ENCODE measurements around the gene HDAC9.

The HDAC9 gene

DNA sequence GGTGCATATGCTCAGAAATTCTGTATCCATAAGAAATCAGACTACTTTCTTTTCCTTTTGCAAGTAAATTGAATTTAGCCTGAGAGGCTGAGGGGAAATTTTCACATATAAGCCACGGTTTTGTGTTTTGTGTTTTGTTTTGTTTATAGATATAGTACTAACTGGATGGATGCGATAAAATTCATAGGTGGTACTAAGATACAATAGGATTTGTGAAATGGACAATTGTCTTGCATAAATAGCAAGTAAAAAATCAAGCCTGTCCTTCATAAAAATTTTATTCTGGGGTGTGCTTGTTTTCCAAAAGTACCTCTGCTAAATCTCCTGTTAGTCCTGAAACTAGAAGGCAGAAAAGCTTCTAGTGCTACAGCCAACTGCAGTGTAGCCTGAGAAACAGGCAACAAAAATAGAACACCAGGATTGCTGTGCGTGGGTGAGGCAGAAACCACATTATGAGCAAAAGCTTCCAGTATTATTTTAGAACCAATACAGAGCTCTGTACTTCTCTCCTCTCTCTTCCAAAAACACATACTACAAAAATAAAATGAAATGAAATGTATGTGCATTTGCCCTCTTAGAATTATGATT, 634 bp upstream of the HDAC9 start:
- peak; percentile 13 for DNase-seq (ENCODE audit: low spot score)

DNA sequence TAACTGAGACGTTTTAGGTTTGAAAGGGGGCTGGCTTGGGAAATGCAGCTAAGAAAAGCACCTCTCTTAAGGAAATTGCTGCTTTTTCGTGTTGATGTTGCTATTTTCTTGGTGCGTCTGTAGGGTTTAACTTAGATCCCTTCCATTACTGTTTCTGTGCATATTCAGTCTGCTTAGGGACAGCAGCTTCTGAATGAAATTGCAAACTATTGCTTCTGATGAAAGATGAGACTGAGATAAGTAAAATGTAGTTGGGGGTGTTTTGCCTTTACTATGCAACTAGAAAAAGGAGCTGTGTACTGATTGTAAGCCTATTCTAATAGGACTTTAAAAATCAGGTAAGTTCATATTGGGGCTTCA, 772 bp downstream of the HDAC9 start:
- DNase-seq (ENCODE audit: low spot score): no peak

DNA sequence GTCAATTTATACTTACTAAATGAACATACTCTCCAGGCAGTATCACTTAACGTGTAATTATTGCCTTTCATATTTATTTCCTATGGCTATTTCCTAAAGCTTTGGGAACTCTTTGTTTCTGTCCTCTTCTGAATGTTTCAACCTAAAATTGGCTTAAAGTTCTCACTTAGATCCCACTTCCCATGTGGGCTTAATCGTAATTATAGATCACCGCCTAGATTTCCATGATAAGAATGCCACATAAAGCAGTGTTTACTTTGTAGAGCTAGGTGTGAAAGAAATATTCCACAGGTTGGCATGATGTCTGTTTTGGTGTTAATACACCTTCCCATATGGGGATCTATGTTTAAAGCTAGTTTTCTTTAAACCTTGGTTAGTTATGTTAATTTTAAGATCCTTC, 1.5 kb downstream of the HDAC9 start:
- DNase-seq (ENCODE audit: low spot score): no peak

DNA sequence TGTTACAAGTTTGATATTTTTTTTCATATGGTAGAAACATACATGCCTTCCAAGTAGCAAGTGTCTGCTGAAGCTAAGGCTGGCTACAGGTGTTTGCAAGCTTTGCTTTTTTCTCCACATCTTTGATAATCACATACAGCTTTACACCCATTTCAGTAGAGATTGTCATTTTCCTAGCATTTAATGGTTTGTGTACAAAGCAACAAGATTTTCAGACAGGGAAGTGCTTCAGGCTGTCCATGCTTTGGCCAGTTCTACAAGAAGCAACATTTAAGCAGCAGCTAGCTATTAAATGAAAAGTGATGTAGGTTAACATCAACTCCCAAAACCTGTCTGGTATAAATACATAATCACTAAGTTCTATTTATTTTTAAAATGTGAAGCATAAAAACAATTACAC, 2.3 kb downstream of the HDAC9 start:
- DNase-seq (ENCODE audit: low spot score): no peak

DNA sequence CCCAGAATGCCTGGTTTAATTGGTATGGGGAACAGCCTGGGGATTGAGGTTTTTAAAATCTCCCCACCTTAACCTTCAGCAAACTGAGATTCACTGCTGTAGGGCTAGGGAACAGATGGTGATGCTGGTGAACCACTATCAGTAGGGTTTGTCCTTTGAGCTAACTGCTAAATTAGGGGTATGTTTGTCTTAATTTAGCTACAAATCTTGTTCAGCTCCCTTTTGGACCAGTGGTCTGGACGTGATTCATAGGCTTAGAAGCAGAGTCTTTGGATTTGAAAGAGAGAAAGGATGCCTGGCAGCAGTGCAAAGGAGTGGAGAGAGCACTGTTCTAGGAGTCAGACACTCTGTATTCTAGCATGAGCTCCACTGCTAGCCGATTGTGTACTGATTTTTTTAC, 2.8 kb downstream of the HDAC9 start:
- no peak for DNase-seq (ENCODE audit: low spot score)

DNA sequence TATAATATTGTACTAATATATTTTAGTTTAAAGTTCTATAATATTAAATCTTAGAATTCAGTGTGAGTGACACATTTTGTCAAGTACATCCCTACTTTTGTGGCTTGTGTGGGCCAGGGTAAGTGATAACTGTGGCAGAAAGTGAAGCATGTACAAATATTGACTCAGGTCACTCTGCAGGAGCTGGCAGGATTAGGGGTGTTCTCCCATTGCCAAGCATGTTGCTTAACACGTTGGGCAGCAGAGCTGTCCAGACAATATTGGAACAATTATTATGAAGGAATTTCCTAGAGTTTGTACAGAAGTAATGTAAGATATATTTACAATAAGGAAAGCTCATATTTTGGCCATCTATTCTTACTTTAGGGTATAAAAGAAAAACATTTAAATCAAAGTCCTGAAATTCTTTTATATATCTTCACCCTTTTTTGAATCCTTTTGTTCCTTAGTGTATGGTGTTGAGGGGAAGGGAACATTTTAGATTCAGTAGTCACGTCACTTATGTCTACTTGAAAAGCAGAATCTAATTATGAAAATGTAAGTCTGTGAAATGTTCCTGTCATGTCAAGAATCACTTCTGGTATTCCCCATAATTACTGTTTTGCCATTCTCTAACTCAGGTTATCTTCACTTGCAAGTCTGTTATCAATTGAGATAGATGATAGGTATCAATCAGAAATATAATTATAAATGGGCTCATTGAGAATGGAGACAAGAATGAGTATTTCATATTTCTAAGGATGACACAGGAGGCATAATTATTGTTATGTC, 4.0 kb downstream of the HDAC9 start:
- no peak for DNase-seq (ENCODE audit: low spot score)

DNA sequence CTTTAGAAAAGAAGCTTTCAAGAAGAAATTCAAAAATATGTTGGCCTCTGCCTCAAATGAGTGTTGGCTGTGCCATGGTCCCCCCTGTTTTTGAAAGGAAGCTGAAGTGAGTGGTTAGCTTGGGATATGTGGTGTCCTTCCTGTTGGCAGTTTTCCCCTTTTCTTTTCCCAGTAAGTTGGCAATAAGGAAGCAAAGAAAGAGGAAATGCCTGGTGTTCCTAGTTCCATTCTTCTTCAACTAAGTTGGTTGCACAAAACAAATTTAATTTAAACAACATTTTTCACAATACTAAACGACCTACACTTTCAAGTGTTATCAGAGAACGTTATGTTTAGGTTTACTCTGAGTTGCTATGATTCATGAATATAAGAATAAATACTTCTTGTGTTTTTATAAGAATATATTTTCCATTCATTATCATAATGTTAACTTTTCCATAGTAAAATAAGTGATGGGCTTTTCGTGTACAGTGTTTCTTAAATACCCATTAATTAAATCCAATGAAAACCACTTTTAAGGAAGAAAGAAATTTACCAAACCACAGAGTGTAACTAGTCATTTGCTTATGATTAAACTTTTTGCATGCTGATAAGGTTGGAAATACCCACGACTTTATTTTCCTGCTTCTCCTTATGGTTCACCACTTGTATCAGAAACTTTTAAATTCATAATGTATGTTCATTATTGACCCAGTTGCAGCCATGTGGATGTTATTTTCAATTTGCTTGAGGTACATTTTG, 7.7 kb downstream of the HDAC9 start:
- DNase-seq (ENCODE audit: low spot score): no peak

DNA sequence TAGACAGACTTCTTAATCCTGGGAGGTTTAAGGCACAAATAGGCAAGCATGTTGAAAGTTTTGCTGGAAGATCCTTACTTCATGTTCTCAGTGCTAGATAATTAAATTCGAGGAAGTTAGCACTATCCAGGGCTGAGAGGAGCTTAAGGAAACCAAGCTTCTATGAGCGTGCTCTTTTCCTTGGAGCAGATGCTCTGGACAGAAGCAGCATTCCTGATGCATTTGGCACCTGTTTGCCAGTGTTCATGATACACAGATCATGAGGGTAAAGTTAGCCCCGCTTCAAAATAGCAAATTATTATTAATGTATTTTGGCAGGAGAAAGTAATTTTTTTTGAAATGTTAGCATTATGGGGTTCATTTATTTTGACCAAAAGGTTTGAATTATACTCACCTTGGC, 9.4 kb downstream of the HDAC9 start:
- no peak for DNase-seq (ENCODE audit: low spot score)

DNA sequence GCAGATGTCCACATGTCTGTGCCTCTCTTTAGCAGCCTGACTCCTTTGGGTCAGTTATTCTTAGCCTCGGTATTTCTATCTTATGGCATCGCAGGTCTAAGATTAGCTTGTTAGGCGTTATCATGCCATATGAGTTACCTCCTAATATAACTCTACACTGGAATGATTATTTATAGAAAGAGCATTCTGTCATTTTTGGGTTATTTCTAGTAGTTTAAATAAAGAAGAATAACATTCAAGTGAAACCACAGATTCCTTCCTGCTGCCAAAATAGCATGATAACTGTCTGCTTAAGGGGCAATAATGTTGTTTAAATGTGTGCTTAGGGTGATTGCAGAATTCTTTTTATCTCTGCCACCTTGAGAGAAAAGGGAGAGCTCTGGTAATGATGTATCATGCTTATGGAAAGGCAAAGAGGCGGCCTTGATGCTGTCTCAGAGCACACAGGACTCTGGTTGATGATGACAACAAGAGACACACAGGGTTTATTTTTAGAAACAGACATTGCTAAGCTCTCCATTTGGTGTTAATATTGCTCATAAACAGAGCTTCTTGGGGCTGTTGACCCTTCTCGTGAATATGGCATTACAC, 10.4 kb downstream of the HDAC9 start:
- no peak for DNase-seq (ENCODE audit: low spot score)

DNA sequence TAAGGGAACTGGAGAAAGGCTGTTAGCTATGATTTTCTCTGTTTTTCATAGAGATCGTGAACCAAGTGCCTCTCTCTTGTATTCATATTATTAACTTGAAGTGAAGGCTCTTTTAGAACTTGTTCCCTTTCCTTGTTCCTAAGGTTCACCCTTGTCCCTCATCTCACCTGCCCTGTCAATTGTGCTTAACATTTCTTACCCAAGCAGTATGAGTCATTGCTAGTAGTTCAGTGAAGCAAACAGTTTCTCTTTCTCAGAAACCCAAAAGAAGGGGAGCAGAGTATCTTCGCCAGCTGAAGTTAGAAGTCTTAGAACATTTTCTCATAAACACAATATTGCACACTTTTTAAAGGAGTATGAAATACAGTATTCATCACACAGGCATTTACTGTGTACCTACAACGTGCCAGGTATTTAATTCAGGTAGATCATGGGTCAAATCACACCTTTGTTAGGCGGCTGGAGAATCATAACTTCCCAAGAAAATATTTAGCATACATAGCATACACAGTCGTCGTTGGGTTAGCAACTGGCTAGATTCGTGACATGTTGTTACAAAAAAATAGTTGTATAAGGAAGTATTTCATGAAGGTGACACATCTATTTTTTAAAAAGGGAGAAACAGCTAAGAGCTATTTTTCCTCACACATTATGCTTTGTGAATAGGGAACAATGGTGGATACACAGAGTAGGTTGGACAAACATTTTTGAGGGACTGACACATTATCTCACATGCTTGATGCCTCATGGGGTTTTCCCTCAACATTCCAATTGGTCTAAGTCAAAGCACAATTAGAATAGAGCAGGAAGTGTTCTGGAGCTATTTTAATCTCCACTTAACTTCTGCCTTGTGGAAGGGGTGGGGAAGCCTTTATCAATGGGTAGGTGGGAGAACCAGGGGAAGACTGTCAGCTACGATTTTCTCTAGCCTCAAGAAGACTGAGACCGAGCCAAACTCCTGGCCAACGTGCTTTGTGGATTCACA, 13.2 kb downstream of the HDAC9 start:
- peak; percentile 88 for DNase-seq (ENCODE audit: low spot score)

DNA sequence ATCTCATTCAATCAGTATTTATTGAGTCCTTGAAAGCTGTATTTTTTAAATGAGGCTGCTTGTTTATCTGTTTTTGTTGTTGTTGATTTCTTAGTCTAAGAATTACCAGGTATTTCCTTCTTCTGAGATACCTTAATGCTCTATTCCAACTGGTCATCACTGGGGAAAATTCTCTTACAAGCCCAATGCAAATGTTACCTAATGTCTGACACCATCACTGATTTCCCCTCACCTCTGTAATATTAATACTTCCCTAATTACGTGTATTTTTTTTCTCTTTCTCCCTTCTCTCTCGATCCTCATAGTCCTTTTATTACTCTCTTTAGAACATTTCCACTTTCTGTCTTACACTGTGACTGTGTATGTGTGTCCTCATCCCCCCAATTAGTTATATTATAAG, 13.9 kb downstream of the HDAC9 start:
- no peak for DNase-seq (ENCODE audit: low spot score)

DNA sequence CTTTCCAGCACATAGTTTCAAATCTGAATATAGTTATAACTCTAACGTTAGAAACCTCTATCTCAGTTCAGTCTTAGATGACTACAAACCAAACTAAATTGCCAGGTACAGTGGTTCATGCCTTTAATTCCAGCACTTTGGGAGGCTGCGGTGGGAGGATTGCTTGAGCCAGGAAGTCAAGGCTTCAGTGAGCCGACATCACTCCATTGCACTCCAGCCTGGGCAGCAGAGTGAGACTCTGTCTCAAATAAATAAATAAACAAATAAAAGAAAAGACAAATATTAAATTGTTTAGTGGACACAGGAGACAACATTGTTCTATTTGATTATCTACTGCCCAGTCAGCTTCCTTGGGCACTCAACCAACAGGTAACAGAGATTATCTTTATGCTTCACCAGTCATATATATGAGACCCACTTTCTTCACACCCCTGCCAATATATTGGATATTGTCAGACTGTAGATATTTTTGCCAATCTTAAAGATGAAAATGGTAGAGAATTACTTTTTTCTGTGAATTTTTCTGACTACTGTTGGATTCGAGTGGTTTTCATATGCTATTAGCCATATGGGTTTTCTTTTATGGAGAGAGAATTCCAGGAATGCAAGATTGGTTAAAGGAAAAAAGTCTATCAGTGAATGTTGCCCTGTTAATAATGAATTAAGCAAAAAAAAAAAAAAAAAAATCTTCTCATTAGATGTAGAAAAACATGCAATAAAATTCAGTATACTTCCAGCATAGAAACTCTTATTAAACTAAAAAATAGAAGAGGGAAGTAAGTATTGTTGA, 16.0 kb downstream of the HDAC9 start:
- DNase-seq (ENCODE audit: low spot score): no peak

DNA sequence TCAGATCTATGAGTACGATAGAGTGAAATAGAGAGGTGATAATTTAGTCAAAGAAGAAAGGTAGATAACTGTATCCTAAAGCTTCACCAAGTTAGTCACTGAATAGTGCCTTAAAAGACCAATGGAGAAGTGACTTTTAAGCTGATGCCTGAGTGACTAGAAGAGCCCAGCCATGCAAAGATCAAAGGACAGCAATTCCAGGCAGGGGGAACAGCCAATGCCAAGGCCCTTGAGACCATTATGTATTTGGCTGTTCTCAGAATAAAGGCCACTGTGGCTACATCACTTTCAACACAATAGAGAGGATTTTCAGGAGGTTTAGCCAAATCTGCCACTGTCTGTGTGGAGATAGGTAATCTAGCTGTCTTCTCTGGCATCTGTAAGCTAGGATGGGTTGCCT, 17.8 kb downstream of the HDAC9 start:
- no peak for DNase-seq (ENCODE audit: low spot score)

DNA sequence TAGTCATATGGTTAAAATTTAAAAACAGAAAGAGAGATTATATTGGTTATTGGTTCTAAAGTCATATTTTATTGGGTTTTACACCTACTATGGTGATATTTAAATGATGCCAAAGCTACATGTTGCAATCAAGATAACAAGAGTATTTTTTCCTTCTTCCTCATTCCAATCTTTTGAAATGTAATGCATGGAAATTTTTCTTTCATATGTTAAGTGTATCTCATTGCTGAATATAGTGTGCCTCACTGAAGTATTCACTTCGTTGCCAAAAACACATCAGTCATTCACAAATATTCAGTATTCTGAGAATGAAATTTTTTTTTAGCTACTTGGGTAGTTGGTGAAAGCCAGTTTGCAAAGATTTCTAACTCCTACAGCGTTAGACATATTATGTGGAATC, 19.5 kb downstream of the HDAC9 start:
- no peak for DNase-seq (ENCODE audit: low spot score)

DNA sequence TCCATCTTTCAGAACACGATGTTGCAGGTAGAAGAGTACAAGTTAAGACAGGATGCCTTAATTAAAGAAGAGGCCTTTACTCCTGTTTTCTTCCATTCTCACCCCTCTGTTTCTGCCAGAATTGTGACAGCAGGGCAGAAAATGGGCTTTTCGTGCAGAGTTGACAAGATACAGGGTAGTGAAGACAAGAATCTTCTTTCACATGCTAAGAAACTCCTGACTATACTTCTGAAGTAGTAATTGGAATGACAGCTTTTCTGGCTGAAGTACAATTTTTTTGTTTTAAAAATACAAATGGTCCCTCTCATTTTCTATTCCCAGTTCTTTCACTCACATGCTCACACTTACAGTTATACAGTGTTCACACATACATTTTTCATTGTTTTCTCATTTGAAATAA, 22.1 kb downstream of the HDAC9 start:
- DNase-seq (ENCODE audit: low spot score): no peak

DNA sequence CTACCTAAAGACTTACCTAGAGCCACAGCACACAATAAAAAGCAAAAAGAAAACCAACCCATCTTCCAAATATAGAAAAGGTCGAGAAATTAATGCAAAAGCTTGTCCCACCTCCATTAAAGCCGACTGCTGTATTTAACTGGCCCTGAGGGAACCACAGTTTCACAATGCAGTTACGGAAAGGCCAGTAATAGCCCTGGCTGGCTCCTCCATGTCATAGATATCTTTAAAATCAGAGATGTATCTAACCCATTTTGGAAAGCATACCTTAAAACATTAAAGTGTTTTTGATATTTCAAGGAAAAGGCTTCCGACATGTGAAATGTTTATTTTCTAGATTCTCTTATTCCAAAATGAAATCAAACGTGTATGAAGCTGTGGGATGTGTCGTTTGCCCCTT, 23.0 kb downstream of the HDAC9 start:
- DNase-seq (ENCODE audit: low spot score): no peak

DNA sequence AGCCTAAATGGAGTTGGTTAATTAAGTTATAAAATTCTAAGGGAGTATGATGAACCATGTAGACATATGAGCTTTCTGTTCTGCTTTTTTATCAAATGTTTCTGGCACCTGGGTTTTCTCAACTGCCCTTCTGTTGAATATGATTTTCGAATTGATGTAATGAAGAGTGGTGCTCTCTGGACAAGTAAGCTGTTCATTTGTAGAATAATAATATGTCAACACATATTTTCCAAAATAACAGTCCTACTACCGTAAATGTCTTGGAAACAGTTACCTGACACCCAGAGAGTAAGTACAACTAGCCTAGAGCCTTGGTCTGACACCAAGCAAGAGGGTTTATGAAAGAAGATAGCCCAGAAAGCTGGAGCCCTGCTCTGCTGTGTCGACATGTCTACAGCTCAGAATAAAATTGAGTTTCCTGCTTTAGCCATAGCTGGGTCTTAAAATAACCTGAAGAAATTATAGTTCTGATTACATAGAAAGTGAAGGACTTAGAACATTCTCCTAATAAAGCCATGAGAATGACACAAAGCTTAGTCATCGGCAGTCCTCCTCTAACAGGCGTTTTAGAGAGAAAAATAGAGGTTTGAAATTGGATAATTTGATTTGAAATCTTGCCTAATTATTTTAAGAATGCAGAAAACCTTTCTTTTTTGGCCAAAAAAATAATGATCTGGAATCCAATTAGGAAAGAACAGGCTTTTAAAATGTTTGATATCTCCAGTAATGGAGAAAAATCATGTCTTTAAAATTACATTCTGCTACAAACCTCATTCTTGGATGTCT, 25.1 kb downstream of the HDAC9 start:
- DNase-seq (ENCODE audit: low spot score): no peak

DNA sequence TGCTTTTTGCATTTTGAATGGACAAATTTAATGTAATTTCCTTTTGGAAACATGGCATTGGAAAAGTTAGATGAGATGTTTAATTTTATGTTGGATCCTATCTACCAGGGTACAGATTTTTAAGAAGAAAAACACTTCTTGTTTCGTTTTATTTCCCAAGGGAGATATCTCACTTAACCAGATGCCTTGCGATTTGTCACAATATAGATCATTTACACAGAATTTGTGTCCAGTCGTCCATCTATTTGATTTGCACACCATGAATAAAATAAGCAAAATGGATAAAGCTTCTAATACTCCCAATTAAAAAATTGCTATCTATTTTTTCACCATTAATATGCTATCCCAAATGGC, 25.7 kb downstream of the HDAC9 start:
- DNase-seq (ENCODE audit: low spot score): no peak

DNA sequence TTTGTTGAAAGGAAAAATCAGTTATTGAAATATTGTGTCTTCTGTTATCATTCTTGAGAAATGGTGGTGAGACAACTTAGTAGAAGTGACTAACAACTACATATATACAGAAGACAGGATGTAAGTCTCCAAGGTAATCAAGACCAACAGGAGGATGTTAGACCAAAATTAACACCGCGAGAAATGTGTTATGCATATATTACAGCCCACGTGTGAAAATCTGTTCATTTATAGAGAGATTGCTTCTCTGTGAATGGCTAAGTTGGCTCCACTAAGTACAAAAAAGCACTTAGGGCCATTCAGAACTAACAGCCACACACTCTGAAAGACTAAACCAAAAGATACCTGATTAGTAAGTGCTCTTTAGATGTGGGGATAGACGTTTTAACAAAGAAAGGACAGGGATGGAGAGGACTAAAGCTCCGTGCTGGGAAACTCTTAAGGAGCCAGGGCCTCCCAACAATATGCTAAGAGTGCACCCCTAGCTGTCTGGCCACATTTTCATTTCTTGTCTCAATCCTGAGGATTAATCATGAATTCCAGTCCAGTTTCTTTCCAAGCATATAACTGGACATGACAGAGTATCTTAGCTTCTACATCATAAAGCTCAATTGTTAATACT, 26.5 kb downstream of the HDAC9 start:
- no peak for DNase-seq (ENCODE audit: low spot score)

DNA sequence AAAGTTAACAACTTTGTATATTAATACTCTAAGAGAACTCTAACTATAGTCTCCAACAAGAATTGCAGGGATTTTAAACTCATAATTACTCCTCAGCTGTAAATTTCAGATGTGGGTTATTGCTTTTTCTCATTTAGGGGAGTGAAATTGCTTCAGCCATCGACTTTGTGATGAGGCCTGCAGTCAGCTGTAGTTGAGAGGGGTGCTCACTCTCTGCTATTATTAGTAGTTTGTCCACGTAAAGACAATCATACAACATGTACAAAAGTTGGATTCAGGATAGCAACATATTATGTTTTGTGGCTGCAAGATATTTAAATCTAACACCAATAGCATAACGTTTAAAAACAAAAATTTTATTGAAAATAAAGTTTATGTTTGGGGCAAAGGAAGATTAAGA, 28.7 kb downstream of the HDAC9 start:
- DNase-seq (ENCODE audit: low spot score): no peak

Measured in SW480 (cell line).